DOHH2 (cell line): ENCODE data around the gene CPLANE2.
"Not testable (repeated sequence)": the region's sequence is repeated elsewhere in the genome, so short reads cannot be mapped to it uniquely, and the experiment has no call there.

Experiments
- H3F3A ChIP-seq: fragments of 200-600 bp; sonication (generic), shearing (Covaris generic); 2 replicates; pipeline ENCODE4 v1.6.0; 2016; ENCODE audit warnings: antibody characterized with exemption, mild to moderate bottlenecking; ENCODE audit not compliant: control insufficient read depth, insufficient read depth
- H3K27ac ChIP-seq: fragments of 200-600 bp; sonication (generic); 2 replicates; pipeline ENCODE4 v1.5.1; 2014; ENCODE audit warnings: low read depth, mild to moderate bottlenecking, low read length, moderate library complexity
- H3K27me3 ChIP-seq: fragments of 200-600 bp; sonication (generic); 2 replicates; pipeline ENCODE4 v1.6.1; 2014; ENCODE audit warnings: mild to moderate bottlenecking, low read length, mixed read lengths; ENCODE audit not compliant: control insufficient read depth
- H3K36me3 ChIP-seq: fragments of 200-600 bp; sonication (generic); 2 replicates; pipeline ENCODE4 v1.6.1; 2014; ENCODE audit warnings: mild to moderate bottlenecking, low read length, moderate library complexity, mixed read lengths; ENCODE audit not compliant: control insufficient read depth
- H3K4me1 ChIP-seq: fragments of 200-600 bp; sonication (generic); 2 replicates; pipeline ENCODE4 v1.6.1; 2014; ENCODE audit warnings: mild to moderate bottlenecking, low read length, mixed read lengths; ENCODE audit not compliant: control insufficient read depth
- H3K4me2 ChIP-seq: fragments of 200-600 bp; sonication (generic); 2 replicates; pipeline ENCODE4 v1.6.0; 2014; ENCODE audit warnings: mild to moderate bottlenecking, low read length, moderate library complexity
- H3K4me3 ChIP-seq: fragments of 200-600 bp; sonication (generic); 2 replicates; pipeline ENCODE4 v1.5.1; 2014; ENCODE audit warnings: mild to moderate bottlenecking, low read length, mixed read lengths
- H3K79me2 ChIP-seq: fragments of 200-600 bp; sonication (generic); 2 replicates; pipeline ENCODE4 v1.6.1; 2014; ENCODE audit warnings: mild to moderate bottlenecking, low read length, mixed read lengths; ENCODE audit not compliant: control insufficient read depth
- H3K9me2 ChIP-seq: fragments of 200-600 bp; sonication (generic); replicated peaks from 2 replicates; pipeline ENCODE4 v1.6.1; 2014; ENCODE audit warnings: mild to moderate bottlenecking, low read length, mixed read lengths; ENCODE audit not compliant: control insufficient read depth
- H3K9me3 ChIP-seq: fragments of 200-600 bp; sonication (generic); 2 replicates; pipeline ENCODE4 v1.6.1; 2014; ENCODE audit warnings: antibody characterized with exemption, low read length, mixed read lengths; ENCODE audit not compliant: control insufficient read depth, insufficient read depth
- H4K20me1 ChIP-seq: fragments of 200-600 bp; sonication (generic); 2 replicates; pipeline ENCODE4 v1.6.0; 2014; ENCODE audit warnings: low read depth, mild to moderate bottlenecking, antibody characterized with exemption, low read length, moderate library complexity; ENCODE audit not compliant: control insufficient read depth, insufficient read depth
- CTCF ChIP-seq: fragments of 200-600 bp; sonication (generic); IDR thresholded peaks from one replicate; pipeline ENCODE4 v1.5.1; 2014; ENCODE audit warnings: antibody characterized with exemption, mild to moderate bottlenecking, low read depth, low read length; ENCODE audit not compliant: poor library complexity, severe bottlenecking
- EZH2phosphoT487 ChIP-seq: fragments of 200-600 bp; sonication (generic); IDR thresholded peaks from 2 replicates; pipeline ENCODE4 v1.6.1; 2017; ENCODE audit warnings: borderline replicate concordance, mild to moderate bottlenecking, antibody characterized with exemption, low read length, moderate library complexity, mixed read lengths

The CPLANE2 gene

DNA sequence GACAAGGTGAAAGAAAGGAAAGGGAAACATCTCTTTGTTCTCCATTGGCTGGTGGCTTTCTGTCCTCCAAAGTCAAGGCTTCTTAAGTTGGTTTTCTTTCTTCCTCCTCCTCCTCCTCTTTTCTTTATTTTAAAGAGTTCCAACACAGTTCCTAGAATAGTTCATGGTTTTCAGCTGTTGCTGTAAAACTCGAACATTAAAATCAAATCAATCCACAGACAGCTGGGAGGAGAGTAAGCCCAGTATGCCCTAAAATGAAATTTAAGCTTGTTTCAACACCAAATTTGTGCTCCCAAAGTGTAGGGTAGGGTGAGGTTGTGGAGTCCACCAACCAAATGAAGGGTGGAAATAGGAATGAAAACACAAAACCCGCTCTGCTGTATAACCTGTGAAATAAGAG is 10.5 kb upstream of the CPLANE2 start:
- Histone ChIP-seq H3K27ac (no peak overlapping the region), H4K20me1 (no peaks in the 10 kb centered on the region), H3K4me1 (peaks cover 18% of the 10 kb centered on the region), H3F3A (peaks cover 8% of the 10 kb centered on the region; the same call in 1 of the 2 replicates), H3K4me2 (no peak overlapping the region), H3K27me3 (no peaks in the 10 kb centered on the region), H3K79me2 (no peaks in the 10 kb centered on the region), H3K36me3 (peaks cover 37% of the 10 kb centered on the region), H3K9me3 (no peaks in the 10 kb centered on the region), H3K4me3 (no peak overlapping the region), H3K9me2 (no peaks in the 10 kb centered on the region)
- no peak for TF ChIP-seq EZH2phosphoT487
- no peak for TF ChIP-seq CTCF

- no peaks in the 10 kb centered on the region for H3K27me3 ChIP-seq
- peaks cover 5% of the 10 kb centered on the region; the same call in 1 of the 2 replicates for H3F3A ChIP-seq
- H3K4me1 ChIP-seq, result peaks cover 18% of the 10 kb centered on the region
- no peak overlapping the region for H3K4me2 ChIP-seq
- peaks cover 32% of the 10 kb centered on the region for H3K36me3 ChIP-seq
- H3K27ac ChIP-seq, result no peak overlapping the region
- H3K4me3 ChIP-seq, result no peak overlapping the region
- no peaks in the 10 kb centered on the region for H3K9me2 ChIP-seq
- no peaks in the 10 kb centered on the region for H4K20me1 ChIP-seq
- TF ChIP-seq EZH2phosphoT487 (no peak), CTCF (no peak)
- H3K79me2 ChIP-seq, result no peaks in the 10 kb centered on the region
- H3K9me3 ChIP-seq, result no peaks in the 10 kb centered on the region
Observed at GRCh38 chr1:16246961-16247360, 10.0 kb upstream of the CPLANE2 start.

- not testable (repeated sequence) for H3K79me2 ChIP-seq, H3K4me2 ChIP-seq, H3K27me3 ChIP-seq, H3K9me2 ChIP-seq, H3K27ac ChIP-seq, H3K9me3 ChIP-seq, H4K20me1 ChIP-seq, H3F3A ChIP-seq, H3K4me3 ChIP-seq
- peaks cover 25% of the 10 kb centered on the region for H3K36me3 ChIP-seq
- H3K4me1 ChIP-seq, result peaks cover 18% of the 10 kb centered on the region
Observed at GRCh38 chr1:16246239-16246638, 9.3 kb upstream of the CPLANE2 start.

DNA sequence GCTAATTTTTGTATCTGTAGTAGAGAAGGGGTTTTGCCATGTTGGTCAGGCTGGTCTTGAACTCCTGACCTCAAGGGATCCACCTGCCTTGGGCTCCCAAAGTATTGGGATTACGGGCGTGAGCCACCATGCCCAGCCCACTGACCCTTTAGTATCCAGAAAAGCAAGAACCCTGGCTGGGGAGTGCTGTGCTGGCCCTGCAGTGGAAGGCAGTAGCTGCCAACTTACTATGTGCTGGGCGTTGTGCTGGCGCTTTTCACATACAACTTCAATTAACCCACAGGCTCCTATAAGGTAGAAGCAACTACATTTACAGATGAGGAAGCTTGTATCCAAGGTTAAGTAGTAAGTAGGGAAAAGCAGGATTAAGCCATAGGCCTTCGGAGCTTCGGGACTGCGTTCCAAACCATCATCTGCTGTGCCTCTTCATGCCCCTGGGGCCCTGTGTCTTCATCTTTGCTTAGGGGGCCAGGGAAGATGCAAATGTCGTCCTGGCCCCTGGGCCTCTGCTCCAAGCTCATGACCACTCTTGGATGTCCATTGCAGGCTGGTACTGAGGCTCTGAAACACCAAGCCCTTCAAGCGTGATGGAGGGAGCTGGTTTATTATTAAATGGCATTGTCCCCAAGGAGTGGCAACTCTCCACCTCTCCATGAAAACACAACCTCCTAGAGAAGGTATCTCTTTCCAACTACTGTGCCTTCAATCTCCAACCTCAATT is 8.7 kb upstream of the CPLANE2 start:
- no peaks in the 10 kb centered on the region for H3K79me2 ChIP-seq
- no peaks in the 10 kb centered on the region for H4K20me1 ChIP-seq
- peaks cover 18% of the 10 kb centered on the region for H3K4me1 ChIP-seq
- no peaks in the 10 kb centered on the region for H3K27me3 ChIP-seq
- H3K36me3 ChIP-seq, result peaks cover 20% of the 10 kb centered on the region
- H3K4me2 ChIP-seq, result no peak overlapping the region
- peaks cover 5% of the 10 kb centered on the region; the same call in 1 of the 2 replicates for H3F3A ChIP-seq
- no peak overlapping the region for H3K27ac ChIP-seq
- H3K4me3 ChIP-seq, result no peak overlapping the region
- H3K9me3 ChIP-seq, result no peaks in the 10 kb centered on the region
- no peaks in the 10 kb centered on the region for H3K9me2 ChIP-seq
- no peak for TF ChIP-seq CTCF
- TF ChIP-seq EZH2phosphoT487, result no peak
